Tracheal epithelial cell (primary cell): ENCODE results near the gene DLG4. TPM values are rescaled to one million over a fixed set of nuclear protein-coding genes. Genes with fewer than 3 reads are reported as not detected.

Experiments
- total RNA-seq: library from RNA; depleted of rRNA; stranded (reverse); fragments of >200 nt; gene quantifications from 2 replicates; pipeline ENCODE4 v1.2.1, GENCODE V29; 2014

The DLG4 gene
- total RNA-seq = 1.9 and 6.0 TPM in 2 replicates

GRCh38 chr17:7219812-7220592 lies at the start of gene DLG4, which contains the start of gene ACADVL:
TSS of gene DLG4 (minus strand) at chr17:7219836.
TSS of gene ACADVL (plus strand) at chr17:7219938. CDS start at chr17:7219985, 47 bp downstream.

GRCh38 chr17:7262192-7262934 lies 42.7 kb upstream of the DLG4 start, which contains the start of gene CLDN7:
TSS of gene CLDN7 (minus strand) at chr17:7262478. CDS start at chr17:7262043, 435 bp downstream.

GRCh38 chr17:7252176-7253043 lies 32.8 kb upstream of the DLG4 start, which contains the start of gene ELP5:
TSS of gene ELP5 (plus strand) at chr17:7252215. CDS start at chr17:7252551, 336 bp downstream.

GRCh38 chr17:7251661-7252175 lies 32.1 kb upstream of the DLG4 start, which contains the start of gene CTDNEP1:
TSS of gene CTDNEP1 (minus strand) at chr17:7251734. CDS start at chr17:7251296, 438 bp downstream.

GRCh38 chr17:7241783-7242716 lies 22.4 kb upstream of the DLG4 start, which contains the start of gene GABARAP:
TSS of gene GABARAP (minus strand) at chr17:7242449. CDS start at chr17:7242330, 119 bp downstream.

GRCh38 chr17:7239091-7240027 lies 19.7 kb upstream of the DLG4 start, which contains the start of gene PHF23:
TSS of gene PHF23 (minus strand) at chr17:7239457. CDS start at chr17:7239279, 178 bp downstream.

GRCh38 chr17:7234083-7234951 lies 14.7 kb upstream of the DLG4 start, which contains the start of gene DVL2:
TSS of gene DVL2 (minus strand) at chr17:7234517. CDS start at chr17:7234262, 255 bp downstream.

GRCh38 chr17:7179317-7180254 lies 40.0 kb downstream of the DLG4 start, which contains the start of gene ASGR1:
TSS of gene ASGR1 (minus strand) at chr17:7179370. CDS start at chr17:7178563, 807 bp downstream.

Other genes with a start within 250 kb of the DLG4 start
- gene ALOX12, start 223.8 kb downstream of the DLG4 start, total RNA-seq = 0.24 TPM in 1 of 2 replicates, not detected in the other
- 10.7 and 14.7 TPM in 2 replicates for gene RNASEK, start 207.2 kb downstream of the DLG4 start, total RNA-seq
- under 0.01 TPM in 2 replicates for gene BCL6B, start 196.8 kb downstream of the DLG4 start, total RNA-seq
- 0.48 and 0.85 TPM in 2 replicates for gene SLC16A13, start 183.8 kb downstream of the DLG4 start, total RNA-seq
- 0.24 and 0.43 TPM in 2 replicates for gene SLC16A11, start 175.7 kb downstream of the DLG4 start, total RNA-seq
- gene CLEC10A, start 139.6 kb downstream of the DLG4 start, total RNA-seq = not detected in 2 replicates
- not detected in 2 replicates for gene ASGR2, start 105.0 kb downstream of the DLG4 start, total RNA-seq
- gene ASGR1, start 40.5 kb downstream of the DLG4 start, total RNA-seq = 0.64 TPM in 1 of 2 replicates, not detected in the other
- gene ACADVL, start 102 bp upstream of the DLG4 start, total RNA-seq = 252 and 304 TPM in 2 replicates
- 45.5 and 66.3 TPM in 2 replicates for gene DVL2, start 14.7 kb upstream of the DLG4 start, total RNA-seq
- gene PHF23, start 19.6 kb upstream of the DLG4 start, total RNA-seq = 24.9 and 36.4 TPM in 2 replicates
- gene GABARAP, start 22.6 kb upstream of the DLG4 start, total RNA-seq = 109 and 134 TPM in 2 replicates
- 20.5 and 25.4 TPM in 2 replicates for gene CTDNEP1, start 31.9 kb upstream of the DLG4 start, total RNA-seq
- gene ELP5, start 32.4 kb upstream of the DLG4 start, total RNA-seq = 14.5 TPM in 2 replicates
- gene CLDN7, start 42.6 kb upstream of the DLG4 start, total RNA-seq = 223 and 297 TPM in 2 replicates
- gene SLC2A4, start 61.9 kb upstream of the DLG4 start, total RNA-seq = 0.24 TPM in 1 of 2 replicates, not detected in the other
- gene YBX2, start 74.8 kb upstream of the DLG4 start, total RNA-seq = 0.43 and 0.96 TPM in 2 replicates
- gene EIF5A, start 87.8 kb upstream of the DLG4 start, total RNA-seq = 273 and 472 TPM in 2 replicates
- 32.2 and 33.7 TPM in 2 replicates for gene GPS2, start 95.5 kb upstream of the DLG4 start, total RNA-seq
- gene NEURL4, start 109.5 kb upstream of the DLG4 start, total RNA-seq = 14.5 and 17.6 TPM in 2 replicates
- 0.21 and 1.9 TPM in 2 replicates for gene ACAP1, start 116.7 kb upstream of the DLG4 start, total RNA-seq
- gene KCTD11, start 132.3 kb upstream of the DLG4 start, total RNA-seq = 28.1 and 54.0 TPM in 2 replicates
- not detected in 2 replicates for gene TMEM95, start 135.3 kb upstream of the DLG4 start, total RNA-seq
- 9.9 and 11.9 TPM in 2 replicates for gene TNK1, start 161.3 kb upstream of the DLG4 start, total RNA-seq
- 15.8 and 35.2 TPM in 2 replicates for gene PLSCR3, start 174.7 kb upstream of the DLG4 start, total RNA-seq
- 125 and 144 TPM in 2 replicates for gene TMEM256, start 184.3 kb upstream of the DLG4 start, total RNA-seq
- 1.9 TPM in 2 replicates for gene NLGN2, start 188.0 kb upstream of the DLG4 start, total RNA-seq
- gene SPEM1, start 200.5 kb upstream of the DLG4 start, total RNA-seq = not detected in 2 replicates
- gene SPEM2, start 205.8 kb upstream of the DLG4 start, total RNA-seq = not detected in 2 replicates
- not detected in 2 replicates for gene SPEM3, start 209.0 kb upstream of the DLG4 start, total RNA-seq
- gene TMEM102, start 215.6 kb upstream of the DLG4 start, total RNA-seq = 13.4 and 28.7 TPM in 2 replicates
- 23.7 and 32.8 TPM in 2 replicates for gene FGF11, start 219.7 kb upstream of the DLG4 start, total RNA-seq
- gene CHRNB1, start 225.2 kb upstream of the DLG4 start, total RNA-seq = 6.2 and 8.7 TPM in 2 replicates